CD4-positive, alpha-beta T cell treated with Interleukin-21 for 1 hour (primary cell): ENCODE measurements around the gene GALNT18.

ENCODE experiments used
- DNase-seq: peaks from one replicate; pipeline ENCODE4 v3.0.0-alpha.2; 2020

GALNT18 gene

DNA sequence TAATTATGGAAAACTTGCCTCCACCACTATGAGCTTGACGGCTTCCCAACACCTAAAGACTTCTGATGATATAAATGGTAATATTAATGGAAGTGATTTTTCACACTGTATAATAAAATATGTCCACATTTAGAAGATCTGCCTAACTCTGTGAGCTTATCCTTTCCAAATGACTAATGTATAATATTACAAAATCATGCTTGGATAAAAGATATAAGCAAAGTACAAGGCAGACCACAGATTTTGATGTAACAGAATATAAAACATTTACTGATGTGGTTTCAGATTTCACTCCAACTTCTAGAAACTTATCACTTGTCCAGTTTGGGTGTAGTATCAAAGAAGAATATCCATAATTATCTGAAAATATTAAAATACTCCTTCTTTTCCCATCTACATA, 36.9 kb downstream of the GALNT18 start:
- no peak for DNase-seq

DNA sequence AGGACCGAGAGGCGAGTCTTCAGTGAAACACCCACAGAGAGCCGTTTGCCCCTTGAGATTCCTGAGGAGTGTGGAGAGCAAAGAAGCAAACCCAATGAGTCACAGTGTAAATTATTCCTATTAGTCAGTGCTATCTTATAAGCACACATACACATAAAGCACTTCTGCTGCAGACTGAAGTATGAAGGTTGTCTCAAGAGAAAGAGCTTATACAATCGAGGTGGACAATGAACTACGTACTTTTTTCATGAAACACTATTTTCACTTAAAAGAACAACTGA, 37.3 kb downstream of the GALNT18 start:
- DNase-seq, result no peak

DNA sequence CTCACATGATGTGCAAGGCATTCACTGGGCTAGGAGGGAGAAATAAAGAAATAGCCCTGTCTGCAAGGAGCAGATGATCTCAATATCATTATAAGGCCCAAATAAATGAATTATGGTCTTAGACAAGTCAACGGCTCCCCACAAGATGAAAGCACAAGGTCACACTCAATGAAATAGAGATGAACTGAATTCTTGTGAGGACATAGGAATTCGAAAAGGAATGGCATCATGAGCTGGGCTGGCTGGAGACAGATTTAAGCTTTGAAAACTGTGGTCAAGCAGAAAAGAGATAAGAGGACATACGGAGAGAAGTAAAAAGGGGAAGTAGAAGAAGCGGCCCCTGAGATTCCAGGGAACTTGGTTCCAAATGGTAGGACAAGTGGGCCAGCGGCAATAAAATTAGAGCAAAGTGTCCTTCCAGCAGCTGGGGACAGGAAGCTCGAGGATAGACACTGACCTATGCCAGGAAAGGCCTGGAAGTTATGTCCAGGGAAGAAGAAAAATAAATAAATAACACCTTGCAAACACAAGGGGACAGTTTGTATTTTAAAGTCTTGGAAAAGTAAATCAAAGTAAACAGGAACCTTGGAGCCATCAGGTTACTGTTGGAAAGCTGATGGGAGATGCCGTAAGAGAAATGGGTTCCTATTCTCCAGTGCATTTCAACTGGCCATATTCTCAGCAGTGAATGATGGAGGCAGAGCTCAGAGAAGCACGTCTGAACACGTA, 37.8 kb downstream of the GALNT18 start:
- DNase-seq, result no peak

DNA sequence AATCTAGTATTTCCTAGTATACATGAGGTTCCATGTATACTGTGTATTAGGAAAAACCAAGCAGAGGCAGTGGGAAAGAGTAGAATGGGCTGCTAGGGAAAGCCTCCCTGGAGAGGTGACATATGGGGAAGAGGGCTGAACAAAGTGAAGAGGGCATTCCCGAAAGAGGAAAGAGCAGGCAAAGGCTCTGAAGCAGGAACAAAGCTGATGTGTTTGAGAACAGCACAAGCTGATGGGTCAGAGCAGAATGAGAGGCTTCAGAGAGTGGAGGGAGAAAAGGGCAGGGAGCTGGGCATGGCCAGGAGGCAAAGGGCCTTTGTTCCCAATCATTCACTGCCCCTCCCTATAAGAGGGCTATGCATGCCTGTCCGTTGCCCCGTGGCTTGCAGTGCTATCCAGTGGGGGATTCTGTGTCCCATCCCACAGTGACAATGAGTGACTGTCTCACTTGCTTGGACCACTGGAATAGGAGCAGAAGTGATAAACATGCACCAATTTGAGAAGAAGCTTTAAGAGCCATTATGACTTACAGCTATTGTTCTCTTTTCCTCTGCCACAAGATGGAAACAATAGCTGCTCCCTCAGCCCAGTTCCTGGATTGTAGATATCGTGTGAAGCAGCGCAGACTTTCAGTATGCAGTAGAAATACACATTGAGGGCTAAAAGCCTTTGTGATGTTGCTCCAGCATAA, 39.6 kb downstream of the GALNT18 start:
- DNase-seq, result no peak

DNA sequence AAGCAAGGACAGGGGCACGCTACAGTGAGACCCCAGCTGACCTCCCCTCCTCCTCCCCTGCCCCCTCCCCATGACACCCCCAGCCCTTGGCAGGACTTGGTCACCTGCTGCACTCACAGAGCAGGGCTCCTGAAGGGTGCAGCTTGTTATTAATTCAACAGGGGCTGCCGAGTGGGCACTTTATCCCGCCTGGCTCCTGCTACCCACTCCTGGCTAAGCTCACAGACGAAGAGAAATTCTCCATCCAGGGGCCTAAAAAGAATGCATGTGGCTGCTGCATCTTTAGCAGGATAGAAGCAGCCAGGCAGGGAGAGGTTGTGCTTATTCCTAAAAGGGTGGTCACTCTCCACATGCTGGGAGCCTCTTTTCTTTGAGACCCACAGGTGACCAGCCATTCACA, 40.3 kb downstream of the GALNT18 start:
- DNase-seq, result no peak

DNA sequence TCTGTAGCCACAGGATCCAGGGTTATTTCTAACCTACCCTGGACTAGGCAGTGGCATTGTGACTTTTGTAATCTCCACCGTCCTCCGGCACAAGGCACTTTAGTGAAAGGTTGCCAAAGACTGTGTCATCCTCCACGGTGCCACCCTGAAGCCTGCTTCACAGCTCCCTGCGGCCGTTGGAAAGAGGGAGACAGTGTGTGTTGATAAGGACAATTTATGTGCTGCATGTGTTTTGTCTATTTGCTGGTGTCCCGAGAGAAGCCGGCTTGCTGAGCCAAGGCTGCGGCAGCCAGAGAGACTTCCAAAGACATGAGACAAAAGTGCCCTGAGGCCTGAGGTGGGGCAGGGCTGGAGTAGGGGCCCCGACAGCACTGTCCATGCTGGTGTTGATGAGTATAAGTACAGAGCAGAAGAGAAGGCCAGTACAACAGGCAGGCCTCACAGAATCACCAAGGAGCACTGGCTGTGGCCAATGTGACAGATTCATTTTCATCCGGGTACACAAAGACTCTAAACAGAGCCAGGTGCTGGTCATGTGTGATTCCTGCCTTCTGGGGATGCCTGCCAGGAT, 40.9 kb downstream of the GALNT18 start:
- DNase-seq, result no peak

DNA sequence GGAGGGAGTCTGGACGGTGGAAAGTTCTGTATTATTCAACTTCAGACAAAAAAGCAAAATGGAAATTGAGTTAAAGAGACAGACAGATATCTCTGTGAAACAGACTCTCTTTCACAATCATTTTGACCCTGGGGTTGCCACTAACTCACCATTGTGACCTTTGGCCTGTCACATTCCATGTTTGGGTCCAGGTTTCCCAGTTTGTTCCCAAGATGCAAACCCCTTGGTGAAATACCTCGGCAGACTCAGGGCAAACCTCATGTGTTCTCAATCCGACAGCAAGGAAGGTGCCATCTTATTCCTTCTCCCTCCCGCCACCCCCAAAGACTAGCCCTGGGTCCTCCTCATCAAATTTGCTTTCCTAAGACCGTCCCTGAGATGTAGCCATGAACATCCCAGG, 41.8 kb downstream of the GALNT18 start:
- no peak for DNase-seq

DNA sequence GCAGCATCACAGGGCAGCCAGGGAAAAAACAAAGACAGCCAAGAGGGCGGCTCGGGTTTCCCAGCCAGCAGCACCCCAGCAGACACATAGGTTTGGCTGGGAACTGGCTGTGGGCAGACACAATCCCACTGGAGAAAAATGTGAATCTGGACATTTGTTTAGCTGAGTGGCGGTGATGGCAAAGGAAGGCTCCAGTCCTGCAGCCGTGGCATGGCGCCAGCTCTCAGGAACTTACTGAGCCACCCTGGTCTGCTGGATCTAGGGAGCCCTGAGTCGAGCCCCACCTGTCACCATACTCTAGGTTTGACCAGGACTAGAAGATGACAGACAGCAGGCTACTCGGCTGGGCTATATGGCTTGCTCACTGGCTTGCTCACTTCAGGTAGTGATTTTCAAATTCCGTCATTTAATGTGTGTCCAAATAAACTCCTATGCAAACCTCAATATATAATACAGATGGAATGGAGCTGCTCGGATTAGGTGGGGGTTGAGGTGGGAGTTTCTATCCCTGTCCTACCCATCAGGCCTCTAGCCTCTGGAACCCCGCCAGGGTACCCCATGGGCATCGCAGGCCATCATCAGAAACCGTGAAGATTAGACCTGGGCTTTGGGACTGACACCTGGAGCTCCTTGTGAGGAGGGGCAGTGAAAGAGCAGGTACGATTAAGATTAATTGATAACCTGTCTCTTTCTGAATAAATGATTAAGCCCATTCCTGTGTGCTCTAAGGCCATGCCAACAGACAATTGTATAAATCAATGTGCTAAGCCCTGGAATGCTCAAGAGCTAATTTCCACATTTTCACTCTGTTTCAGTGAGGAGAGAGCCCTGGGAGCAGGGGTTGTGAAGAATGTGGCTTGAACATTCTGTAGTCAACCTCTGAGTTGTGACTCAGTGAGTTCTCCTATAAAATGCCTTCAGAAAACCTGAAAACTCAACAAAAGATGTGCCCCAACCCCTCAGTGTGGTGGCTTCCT, 42.5 kb downstream of the GALNT18 start:
- no peak for DNase-seq

DNA sequence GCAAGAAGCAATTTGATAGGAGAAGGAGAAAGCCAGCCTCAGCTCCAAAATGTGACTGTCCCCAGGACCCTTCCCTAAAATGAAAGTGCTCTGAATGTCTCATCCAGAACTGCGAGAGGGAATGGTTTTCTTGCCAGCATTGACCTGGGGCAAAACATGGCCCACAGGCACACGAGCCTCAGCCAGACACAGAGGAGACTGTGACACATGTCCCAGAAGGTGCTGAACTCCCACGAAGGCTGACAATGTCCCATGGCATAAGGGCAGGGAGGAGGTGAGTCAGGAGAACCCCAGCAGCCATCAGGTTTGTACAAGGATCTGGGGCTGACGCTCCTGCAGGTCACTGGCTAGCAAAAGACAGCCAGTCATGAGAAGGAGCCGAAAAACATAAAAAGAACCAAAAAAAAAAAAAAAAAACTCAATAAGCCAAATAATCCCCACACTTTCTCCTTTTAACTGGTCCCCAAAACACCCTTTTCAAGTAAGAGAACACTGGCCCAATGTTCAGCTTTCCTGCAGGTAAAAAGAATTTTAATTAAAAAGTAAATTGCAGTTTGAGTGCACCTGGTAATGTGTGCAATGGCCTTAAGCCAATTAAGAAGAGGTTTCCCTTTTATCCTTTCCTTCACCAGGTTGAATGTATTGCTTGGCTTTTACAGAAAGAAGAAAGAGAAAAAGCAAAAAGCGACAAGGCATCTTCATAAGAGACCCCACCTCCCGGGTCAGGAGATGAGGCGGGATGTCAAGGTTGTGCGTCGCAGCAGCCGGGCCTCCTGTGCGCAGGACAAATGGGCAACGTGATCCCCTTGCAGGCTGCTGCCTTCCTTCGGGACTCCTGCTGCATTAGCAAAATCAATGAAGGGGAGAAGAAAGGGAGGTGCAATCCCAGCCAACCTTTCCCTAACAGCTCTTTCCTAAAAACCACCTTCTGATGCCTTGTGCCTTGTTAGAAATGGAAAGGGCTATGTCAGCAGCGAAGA, 43.6 kb downstream of the GALNT18 start:
- DNase-seq, result no peak

DNA sequence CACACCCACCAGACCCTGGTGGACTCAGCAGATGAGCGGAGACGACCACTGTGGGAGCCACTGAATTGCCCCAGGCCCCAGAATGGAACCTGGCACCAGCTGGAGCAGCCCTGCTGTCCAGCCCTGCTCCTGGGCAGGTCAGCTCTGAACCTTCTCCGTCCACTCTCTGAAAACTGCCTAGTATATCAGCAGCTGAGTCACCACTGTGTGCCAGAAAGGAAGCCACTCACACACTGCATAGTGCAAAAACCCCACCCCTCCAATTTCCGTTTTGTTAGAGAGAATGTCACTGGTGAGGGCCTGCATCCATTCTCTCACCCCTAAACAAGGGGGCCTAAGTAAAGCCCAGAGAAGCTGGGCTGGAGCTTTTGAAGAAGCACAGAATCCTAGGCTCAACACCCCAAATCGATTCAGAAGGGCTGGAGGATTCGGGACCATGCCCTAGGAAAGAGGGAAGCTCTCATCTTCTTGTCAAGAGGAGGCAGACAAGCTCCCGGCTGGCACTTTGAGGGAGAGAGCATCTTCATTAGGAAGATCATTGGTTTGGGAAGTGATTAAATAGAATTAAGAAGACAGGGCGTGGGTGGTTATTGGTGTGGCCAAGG, 44.5 kb downstream of the GALNT18 start:
- peak; percentile 11 for DNase-seq

DNA sequence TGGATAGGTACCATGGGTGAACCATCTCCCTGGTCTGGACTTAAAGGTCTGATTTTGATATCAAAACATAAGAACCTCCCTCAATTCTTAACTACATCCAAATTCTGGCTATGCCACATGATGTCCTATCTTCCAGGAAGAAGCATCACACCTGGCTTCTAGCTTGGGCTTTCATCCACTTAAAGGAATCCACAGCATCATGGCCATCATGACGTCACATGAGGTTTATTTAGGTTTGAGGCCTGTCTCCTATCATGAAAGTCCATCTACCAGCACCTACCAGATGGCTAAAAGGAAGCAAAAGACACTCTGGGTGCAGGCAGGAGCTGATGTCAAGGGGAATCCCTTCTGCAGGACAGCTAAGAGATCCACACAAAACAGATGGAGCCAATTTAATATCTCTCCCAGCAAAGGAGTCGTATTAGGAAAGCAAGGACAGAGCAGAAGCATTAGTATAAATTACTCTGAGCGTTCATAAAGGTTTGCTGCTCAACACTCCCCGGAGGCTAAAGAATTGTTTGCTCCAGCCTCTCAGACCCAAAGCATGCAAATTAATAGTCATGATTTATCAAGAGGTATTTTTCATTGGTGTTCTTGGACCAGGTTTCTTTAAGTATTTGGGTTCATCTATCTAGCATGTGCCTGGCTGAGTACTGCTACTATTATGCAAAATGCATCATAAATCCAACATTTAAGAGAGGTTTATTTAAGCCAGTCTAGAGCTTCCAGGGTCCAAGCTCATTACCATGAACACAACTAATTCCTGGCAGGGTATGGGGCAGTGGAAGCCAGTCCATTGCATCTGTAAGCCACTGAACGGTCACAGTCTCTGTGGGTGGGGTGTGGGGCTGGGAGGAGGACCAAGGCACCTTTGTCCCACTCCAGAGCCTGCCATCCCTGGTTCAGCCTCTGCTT, 47.2 kb downstream of the GALNT18 start:
- no peak for DNase-seq

DNA sequence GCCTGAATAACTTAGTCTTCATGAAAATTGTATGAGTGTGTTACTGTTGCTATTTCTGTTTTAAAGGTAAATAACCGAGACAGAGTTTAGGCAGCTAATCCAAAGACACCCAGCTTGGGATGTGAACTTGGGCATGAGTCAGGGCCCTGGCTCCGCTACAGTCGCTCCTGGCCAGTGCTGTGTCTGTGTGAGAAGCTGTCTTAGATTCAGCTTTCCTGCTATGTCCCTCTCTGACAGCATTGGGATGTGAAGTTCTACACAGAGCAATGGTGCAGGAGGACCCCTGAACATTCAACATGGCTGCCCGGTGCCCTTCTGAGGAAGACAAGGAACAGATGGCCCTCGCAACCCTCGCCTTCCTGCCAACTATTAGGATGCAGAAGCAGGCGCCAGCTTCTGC, 49.4 kb downstream of the GALNT18 start:
- no peak for DNase-seq

DNA sequence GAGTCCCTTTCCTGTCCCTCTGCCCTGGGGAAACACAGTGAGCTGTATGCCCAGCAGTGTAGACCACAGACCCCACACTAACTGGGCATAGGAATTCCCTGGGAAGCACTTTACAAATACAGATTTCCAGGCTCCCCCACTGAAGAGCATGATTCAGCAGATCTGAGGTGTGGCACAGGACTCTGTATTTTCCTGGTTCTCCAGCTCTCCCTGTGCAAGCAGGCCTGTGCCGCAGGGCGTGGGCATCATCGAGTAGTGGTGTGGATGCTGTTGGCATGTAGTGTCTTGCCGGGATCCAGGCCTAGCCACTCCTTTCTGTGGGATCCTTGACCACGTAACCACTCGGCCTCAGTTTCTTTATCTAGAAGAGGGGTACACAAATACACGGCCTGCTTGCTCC, 49.9 kb downstream of the GALNT18 start:
- no peak for DNase-seq

DNA sequence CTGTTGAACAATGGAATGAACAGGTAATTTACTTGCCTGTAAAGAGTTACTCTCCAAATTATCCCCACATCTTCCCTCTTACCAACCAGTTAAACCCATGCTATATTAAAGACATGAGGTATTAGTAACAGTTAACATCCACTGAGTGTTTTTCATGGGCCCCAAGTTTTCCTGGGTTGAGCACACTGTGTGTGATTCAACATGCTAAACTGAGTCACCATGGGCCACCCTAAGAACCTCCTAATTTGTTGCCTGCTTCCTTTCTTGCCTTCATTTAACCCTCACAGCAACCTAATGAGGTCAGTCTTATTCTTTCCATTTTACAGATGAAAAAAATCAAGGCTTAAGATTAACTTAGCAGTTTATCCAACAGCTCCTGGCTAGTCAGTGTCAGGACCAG, 51.0 kb downstream of the GALNT18 start:
- no peak for DNase-seq

DNA sequence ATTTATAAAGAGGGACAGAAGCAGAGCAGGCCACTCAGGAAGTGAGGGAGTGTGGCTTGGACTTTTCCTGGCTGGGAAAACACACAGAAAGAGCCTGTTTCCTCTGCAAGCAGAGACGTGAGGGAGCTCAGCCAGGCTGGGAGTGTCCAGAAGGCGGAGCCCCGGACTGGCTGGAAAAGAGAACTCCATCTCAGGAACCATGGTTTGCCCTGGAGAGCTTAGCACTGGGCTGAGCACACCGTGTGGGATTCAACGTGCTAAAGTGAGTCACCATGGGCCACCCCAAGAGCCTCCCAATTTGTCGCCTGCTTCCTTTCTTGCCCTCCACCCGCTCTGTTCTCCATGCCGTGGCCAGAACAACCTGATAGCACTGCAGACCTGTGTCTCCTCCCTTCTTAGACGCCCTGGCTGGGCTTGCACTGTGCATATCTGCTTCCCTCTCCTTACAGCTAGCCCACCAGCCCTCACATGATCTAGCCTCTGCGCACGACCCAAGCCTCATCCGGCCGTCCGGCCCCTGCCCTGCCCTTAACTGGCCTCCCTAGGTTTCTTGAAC, 51.8 kb downstream of the GALNT18 start:
- DNase-seq, result no peak

DNA sequence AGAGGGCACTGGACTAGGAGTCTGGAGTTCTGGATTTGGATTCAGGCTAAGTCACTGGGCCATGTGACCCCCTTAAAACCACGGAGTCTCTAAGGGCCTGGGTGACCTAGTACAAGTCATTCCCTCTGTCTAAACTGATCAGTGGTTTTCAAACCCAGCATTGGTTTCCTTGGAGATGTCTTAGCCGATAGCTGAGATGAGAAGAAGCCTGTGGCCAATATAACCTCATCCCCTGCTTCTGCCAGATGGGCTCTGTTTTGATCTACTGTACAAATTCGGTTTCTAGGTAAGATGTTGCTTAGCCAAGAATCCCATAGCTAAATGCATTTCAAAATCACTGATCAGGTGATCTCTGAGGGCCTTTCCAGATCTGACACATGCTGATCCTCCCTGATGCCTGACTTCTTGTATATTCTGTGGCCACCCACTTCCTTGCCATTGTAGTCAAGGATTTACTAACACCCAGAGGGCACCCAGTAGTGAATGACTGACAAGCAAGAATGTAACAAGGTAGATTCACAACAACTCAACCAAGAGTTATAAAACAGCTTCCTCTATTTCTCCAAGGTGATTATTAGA, 53.1 kb downstream of the GALNT18 start:
- DNase-seq, result no peak

DNA sequence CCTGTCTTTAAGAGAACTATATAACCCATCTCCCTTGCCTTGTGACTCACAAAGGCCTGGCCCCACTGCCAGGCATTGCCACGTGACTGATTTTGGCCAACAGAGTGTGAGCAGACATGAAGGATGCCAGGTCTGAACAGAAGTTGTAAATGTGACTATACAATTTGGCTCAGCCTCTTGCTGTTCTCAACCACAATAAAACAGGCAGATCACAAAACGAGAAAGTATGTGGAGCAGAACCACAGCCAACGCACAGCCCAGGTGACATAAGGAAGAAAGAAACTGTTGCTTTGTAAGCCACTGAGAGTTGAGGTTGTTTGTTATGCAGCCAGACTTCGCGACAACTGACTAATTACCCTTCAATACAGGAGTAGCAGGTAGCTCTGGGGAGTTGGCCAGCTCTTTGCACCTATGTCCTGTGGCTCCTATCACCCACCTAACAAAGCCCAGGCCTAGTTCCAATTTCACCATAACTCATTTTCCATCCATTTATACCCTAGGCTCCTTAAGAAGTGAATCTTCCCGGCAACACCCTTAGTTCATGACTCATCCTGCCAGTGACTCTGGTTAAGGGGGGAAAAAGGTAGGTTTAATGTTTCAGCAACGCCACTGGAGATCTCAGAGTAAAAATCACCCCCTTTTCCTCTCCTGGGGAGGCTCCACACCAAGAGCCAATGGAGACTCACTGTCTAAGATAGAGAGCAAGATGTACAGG, 53.7 kb downstream of the GALNT18 start:
- no peak for DNase-seq

DNA sequence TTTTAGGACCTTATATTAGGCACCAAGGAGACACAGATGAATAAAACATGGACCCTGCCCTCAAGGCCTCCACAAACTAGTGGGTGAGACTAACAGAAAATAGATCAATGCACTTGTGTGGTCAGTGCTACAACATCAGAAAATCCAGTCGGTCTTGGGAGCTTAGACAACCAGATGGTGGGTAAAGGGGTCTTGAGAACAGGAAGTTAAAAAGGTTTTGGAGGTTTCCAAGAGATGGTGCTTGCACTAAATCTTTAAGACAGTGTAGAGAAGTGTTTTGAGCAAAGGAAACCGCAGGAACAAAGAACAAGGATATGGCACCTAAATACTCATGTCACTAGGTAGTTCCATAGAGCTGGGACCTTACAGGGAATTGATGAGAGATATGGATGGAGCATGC, 56.2 kb downstream of the GALNT18 start:
- no peak for DNase-seq
